GM12878 (cell line): Measurements from ENCODE around the gene APH1B. TPM values are rescaled to one million over a fixed set of nuclear protein-coding genes. Genes with fewer than 3 reads are reported as not detected.

ENCODE experiments used
- ATAC-seq: fragments of 200-7000 bp; cut with Tn5 transposase; 3 replicates; pipeline ENCODE4 v1.9.1; 2020; ENCODE audit warnings: mild to moderate bottlenecking, moderate library complexity
- BruUV-seq: library from RNA; stranded (reverse); fragments of 400-500 nt; replicated peaks from 2 replicates; lab custom pipeline; 2021; lab: Mats Ljungman, UMichigan
- CTCF ChIA-PET: fragments of 300-600 bp; sonication (Branson Sonifier 250); formaldehyde crosslinking; extraction: SDS; loops from one replicate; lab custom pipeline; 2021; ENCODE audit warnings: inconsistent platforms; lab: Yijun Ruan, JAX
- POLR2A ChIA-PET: fragments of 350-600 bp; formaldehyde crosslinking; extraction: SDS; loops from one replicate; lab custom pipeline; 2021; ENCODE audit warnings: inconsistent platforms; lab: Charles Lee
- RAD21 ChIA-PET: fragments of 300-600 bp; sonication (Branson Sonifier 250); formaldehyde crosslinking; loops from one replicate; lab custom pipeline; 2023; ENCODE audit warnings: antibody characterized with exemption; ENCODE audit not compliant: unreplicated experiment; lab: Charles Lee
- SMC1A ChIA-PET: fragments of 300-600 bp; sonication (Branson Sonifier 250); formaldehyde crosslinking; loops from one replicate; lab custom pipeline; 2023; ENCODE audit not compliant: unreplicated experiment, uncharacterized antibody; lab: Charles Lee
- DNase-seq: peaks from one replicate; pipeline ENCODE4 v3.0.0-alpha.2; 2011; ENCODE audit warnings: low read depth, low spot score
- FAIRE-seq: peaks from 3 replicates; lab custom pipeline; 2011; peaks lifted over from hg19 to GRCh38; lab: Jason Lieb, UNC
- H2AFZ ChIP-seq: 2 replicates; pipeline ENCODE4 v1.6.0; 2011; ENCODE audit warnings: low read depth, low read length, control low read depth; ENCODE audit not compliant: control insufficient read depth
- H3K27ac ChIP-seq: 2 replicates; pipeline ENCODE4 v1.5.1; 2011; ENCODE audit warnings: control low read depth; ENCODE audit not compliant: control insufficient read depth, insufficient read depth
- H3K27me3 ChIP-seq, 2 experiments: replicated peaks in 1 of 2; 2 replicates each; pipeline versions ENCODE4 v1.6.0 to v1.6.1; 2011; ENCODE audit warnings: low read length in 1 of 2; ENCODE audit not compliant: control insufficient read depth in 2 of 2, insufficient read depth in 2 of 2
- H3K36me3 ChIP-seq, 2 experiments: 2 replicates each; pipeline ENCODE4 v1.5.1; 2011; ENCODE audit warnings: low read length in 1 of 2; ENCODE audit not compliant: control insufficient read depth in 2 of 2, insufficient read depth in 2 of 2
- H3K4me1 ChIP-seq: 2 replicates; pipeline ENCODE4 v1.6.1; 2011; ENCODE audit warnings: mild to moderate bottlenecking, low read length, moderate library complexity, mixed read lengths; ENCODE audit not compliant: control insufficient read depth, insufficient read depth
- H3K4me2 ChIP-seq: 2 replicates; pipeline ENCODE4 v1.6.0; 2011; ENCODE audit warnings: control low read depth; ENCODE audit not compliant: control insufficient read depth, insufficient read depth
- H3K4me3 ChIP-seq: fragments of 200-600 bp; sonication (generic); 2 replicates; pipeline ENCODE4 v1.5.1; 2016
- H3K79me2 ChIP-seq: 2 replicates; pipeline ENCODE4 v1.6.0; 2011; ENCODE audit warnings: low read length; ENCODE audit not compliant: control insufficient read depth, insufficient read depth
- H3K9ac ChIP-seq: 2 replicates; pipeline ENCODE4 v1.8.0; 2011; ENCODE audit warnings: low read length, control low read depth, mixed read lengths; ENCODE audit not compliant: control insufficient read depth, insufficient read depth
- H3K9me3 ChIP-seq: replicated peaks from 3 replicates; pipeline ENCODE4 v1.5.1; 2011; ENCODE audit warnings: mild to moderate bottlenecking, low read length; ENCODE audit not compliant: control insufficient read depth, insufficient read depth
- H4K20me1 ChIP-seq: 2 replicates; pipeline ENCODE4 v1.6.0; 2011; ENCODE audit not compliant: control insufficient read depth, insufficient read depth
- BACH1 ChIP-seq: fragments of 450-650 bp; IDR thresholded peaks from 2 replicates; pipeline ENCODE4 v1.6.1; 2017; ENCODE audit warnings: mild to moderate bottlenecking, borderline replicate concordance
- CHD2 ChIP-seq: IDR thresholded peaks from 2 replicates; pipeline ENCODE4 v1.6.1; 2011; ENCODE audit warnings: low read depth, low read length, improper control_type of control experiment, borderline replicate concordance
- CHD4 ChIP-seq: fragments of 200-600 bp; sonication (generic); IDR thresholded peaks from 2 replicates; pipeline ENCODE4 v1.6.1; 2016; ENCODE audit warnings: mild to moderate bottlenecking
- CREM ChIP-seq: IDR thresholded peaks from 2 replicates; pipeline ENCODE4 v1.6.1; 2014; ENCODE audit warnings: antibody characterized with exemption, low read depth
- EP300 ChIP-seq, 2 experiments: fragments of 150-350 bp in 1 of 2; IDR thresholded peaks; 2 replicates each; pipeline ENCODE4 v1.6.1; 2011 to 2012; ENCODE audit warnings: low read depth in 2 of 2, low read length in 2 of 2, borderline replicate concordance in 1 of 2, improper control_type of control experiment in 1 of 2, inconsistent platforms in 1 of 2; ENCODE audit not compliant: control insufficient read depth in 1 of 2
- EZH2 ChIP-seq: IDR thresholded peaks from 2 replicates; pipeline ENCODE4 v1.6.1; 2012; ENCODE audit warnings: low read depth, mild to moderate bottlenecking, control low read depth, inconsistent platforms, low read length, borderline replicate concordance; ENCODE audit not compliant: control insufficient read depth
- GABPA ChIP-seq: IDR thresholded peaks from 2 replicates; pipeline ENCODE4 v1.6.1; 2014; ENCODE audit warnings: antibody characterized with exemption, low read depth, mild to moderate bottlenecking, inconsistent platforms
- HDAC2 ChIP-seq: fragments of 200-600 bp; sonication (generic); IDR thresholded peaks from 2 replicates; pipeline ENCODE4 v1.6.1; 2017
- KLF5 ChIP-seq: fragments of 450-650 bp; IDR thresholded peaks from 2 replicates; pipeline ENCODE4 v1.6.1; 2014; ENCODE audit warnings: mild to moderate bottlenecking; ENCODE audit not compliant: partially characterized antibody
- MEF2A ChIP-seq: IDR thresholded peaks from 2 replicates; pipeline ENCODE4 v1.6.1; 2011; ENCODE audit warnings: low read depth, mild to moderate bottlenecking, low read length, moderate library complexity; ENCODE audit not compliant: insufficient read depth
- PAX5 ChIP-seq: IDR thresholded peaks from 2 replicates; pipeline ENCODE4 v1.6.1; 2011; ENCODE audit warnings: low read depth, low read length, borderline replicate concordance
- POLR2AphosphoS2 ChIP-seq: IDR thresholded peaks from 2 replicates; pipeline ENCODE4 v1.6.1; 2011; ENCODE audit warnings: low read depth, mild to moderate bottlenecking, low read length, improper control_type of control experiment, moderate library complexity
- RBBP5 ChIP-seq: fragments of 200-600 bp; sonication (generic); conservative IDR thresholded peaks from 2 replicates; pipeline ENCODE4 v1.6.1; 2016
- SMC3 ChIP-seq: IDR thresholded peaks from 2 replicates; pipeline ENCODE4 v1.6.1; 2011; ENCODE audit warnings: low read length, improper control_type of control experiment, borderline replicate concordance
- SUPT20H ChIP-seq: IDR thresholded peaks from 2 replicates; pipeline ENCODE4 v1.6.1; 2011; ENCODE audit warnings: low read depth, mild to moderate bottlenecking, low read length, moderate library complexity, borderline replicate concordance; ENCODE audit not compliant: control insufficient read depth
- TBL1XR1 ChIP-seq: IDR thresholded peaks from 2 replicates; pipeline ENCODE4 v1.6.1; 2012; ENCODE audit warnings: low read depth, low read length, improper control_type of control experiment
- WGBS: methylation state at CpG from one replicate; pipeline ENCODE4 v1.1.6; 2016; ENCODE audit warnings: low lambda C conversion rate; ENCODE audit not compliant: insufficient replicate concordance, insufficient coverage; ENCODE audit errors: missing lambda C conversion rate; 5-methylcytosine and 5-hydroxymethylcytosine counted together
- in situ Hi-C: fragments of 300-500 bp; cut with MboI; formaldehyde crosslinking; loops from 9 replicates; pipeline ENCODE4 v1.14.3; 2018; ENCODE audit warnings: mixed read lengths
- intact Hi-C: fragments of 100-400 bp; cut with micrococcal nuclease; formaldehyde crosslinking; loops from one replicate; pipeline ENCODE4 v1.14.2; 2022; ENCODE audit not compliant: unreplicated experiment
- polyA plus RNA-seq, 11 experiments: library from polyadenylated mRNA; depleted of rRNA in 4 of 11; unstranded in 6 of 11; stranded (reverse) in 5 of 11; fragments of >200 nt; fragmentation: Nextera tagmentation in 4 of 11; fragmentation: Illumina TruSeq in 1 of 11; extraction: Ambion mirVana in 4 of 11; extraction: Trizol in 1 of 11; gene quantifications; 1 replicate in 1 of 11; 2 replicates in 10 of 11; pipeline versions ENCODE4 v1.2.1 to v1.2.3, GENCODE V29; 2011 to 2016; ENCODE audit warnings: inconsistent platforms in 2 of 11, missing spikeins in 2 of 11, low read depth in 1 of 11
- total RNA-seq, 4 experiments: library from RNA; depleted of rRNA in 3 of 4; stranded (reverse); fragments of >200 nt in 3 of 4; fragmentation: Illumina TruSeq in 1 of 4; extraction: Trizol in 1 of 4; gene quantifications; 2 replicates each; pipeline versions ENCODE4 v1.2.1 to v1.2.3, GENCODE V29; 2013 to 2021
- TF ChIP-seq, protein P1 (sequence below): IDR thresholded peaks from 2 replicates; pipeline ENCODE4 v1.6.1; 2011; ENCODE audit warnings: low read depth, mild to moderate bottlenecking, low read length, moderate library complexity, borderline replicate concordance; ENCODE audit errors: extremely low read depth
- TF ChIP-seq, protein P2 (sequence below): fragments of 450-650 bp; formaldehyde crosslinking; IDR thresholded peaks from 2 replicates; pipeline ENCODE4 v1.5.0; 2022; ENCODE audit warnings: mild to moderate bottlenecking, missing genetic modification characterization

Gene APH1B
- total and polyA plus RNA-seq, 10 of the 15 experiments (the other 5 are each of a cell fraction or from before 2014, with no cell fraction given), result 5.0 to 20.8 (median 11.1) TPM

DNA sequence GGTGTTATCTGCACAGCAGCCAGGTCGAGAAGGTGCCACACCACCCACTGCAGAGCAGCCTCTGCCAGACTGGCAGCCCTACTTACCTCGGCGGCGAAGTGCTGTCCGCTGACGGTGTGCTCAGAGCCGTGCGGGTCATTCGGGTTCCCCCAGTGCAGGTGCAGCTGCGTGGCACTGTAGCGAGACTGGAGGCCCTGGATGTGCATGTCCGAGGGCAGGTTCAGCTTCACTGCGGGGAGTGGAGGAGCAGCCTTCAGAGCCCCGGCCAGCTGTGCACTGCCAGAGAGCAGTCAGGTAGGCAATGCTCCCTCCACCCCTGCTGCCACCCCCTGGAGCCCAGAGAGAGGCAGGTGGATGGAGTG lies 68.0 kb downstream of the APH1B start:
- SMC1A ChIA-PET, result no interaction called here
- FAIRE-seq, result no peak
- DNase-seq, result no peak

More for the DNA sequence above, 68.0 kb downstream of the APH1B start:
- TF ChIP-seq POLR2AphosphoS2 (no peak), SUPT20H (no peak), EP300 (IDR thresholded peaks at IDR 0.05; ENCODE audit: borderline replicate concordance in 1 of 2, control insufficient read depth in 1 of 2, low read depth in 2 of 2, low read length in 2 of 2) (no peak), EZH2 (no peak), RBBP5 (no peak), CHD4 (no peak), PAX5 (no peak), SMC3 (no peak), GABPA (no peak), TBL1XR1 (no peak), MEF2A (no peak), KLF5 (no peak), CHD2 (no peak), CREM (no peak), HDAC2 (no peak), BACH1 (no peak)
- TF ChIP-seq, protein P1, sequence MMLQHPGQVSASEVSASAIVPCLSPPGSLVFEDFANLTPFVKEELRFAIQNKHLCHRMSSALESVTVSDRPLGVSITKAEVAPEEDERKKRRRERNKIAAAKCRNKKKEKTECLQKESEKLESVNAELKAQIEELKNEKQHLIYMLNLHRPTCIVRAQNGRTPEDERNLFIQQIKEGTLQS, result no peak
- TF ChIP-seq, protein P2, sequence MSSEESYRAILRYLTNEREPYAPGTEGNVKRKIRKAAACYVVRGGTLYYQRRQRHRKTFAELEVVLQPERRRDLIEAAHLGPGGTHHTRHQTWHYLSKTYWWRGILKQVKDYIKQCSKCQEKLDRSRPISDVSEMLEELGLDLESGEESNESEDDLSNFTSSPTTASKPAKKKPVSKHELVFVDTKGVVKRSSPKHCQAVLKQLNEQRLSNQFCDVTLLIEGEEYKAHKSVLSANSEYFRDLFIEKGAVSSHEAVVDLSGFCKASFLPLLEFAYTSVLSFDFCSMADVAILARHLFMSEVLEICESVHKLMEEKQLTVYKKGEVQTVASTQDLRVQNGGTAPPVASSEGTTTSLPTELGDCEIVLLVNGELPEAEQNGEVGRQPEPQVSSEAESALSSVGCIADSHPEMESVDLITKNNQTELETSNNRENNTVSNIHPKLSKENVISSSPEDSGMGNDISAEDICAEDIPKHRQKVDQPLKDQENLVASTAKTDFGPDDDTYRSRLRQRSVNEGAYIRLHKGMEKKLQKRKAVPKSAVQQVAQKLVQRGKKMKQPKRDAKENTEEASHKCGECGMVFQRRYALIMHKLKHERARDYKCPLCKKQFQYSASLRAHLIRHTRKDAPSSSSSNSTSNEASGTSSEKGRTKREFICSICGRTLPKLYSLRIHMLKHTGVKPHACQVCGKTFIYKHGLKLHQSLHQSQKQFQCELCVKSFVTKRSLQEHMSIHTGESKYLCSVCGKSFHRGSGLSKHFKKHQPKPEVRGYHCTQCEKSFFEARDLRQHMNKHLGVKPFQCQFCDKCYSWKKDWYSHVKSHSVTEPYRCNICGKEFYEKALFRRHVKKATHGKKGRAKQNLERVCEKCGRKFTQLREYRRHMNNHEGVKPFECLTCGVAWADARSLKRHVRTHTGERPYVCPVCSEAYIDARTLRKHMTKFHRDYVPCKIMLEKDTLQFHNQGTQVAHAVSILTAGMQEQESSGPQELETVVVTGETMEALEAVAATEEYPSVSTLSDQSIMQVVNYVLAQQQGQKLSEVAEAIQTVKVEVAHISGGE (CRISPR knock-in tag), result no peak
- ChIA-PET RAD21 (no interaction called here), CTCF (interaction anchor here (0.8 kb wide), 1 partner anchor 55 kb away, joined by 3 read pairs; no protein-coding TSS in a partner anchor), POLR2A (no interaction called here)
- ATAC-seq, result no peak
- BruUV-seq, result no TSS peak
- Histone ChIP-seq H3K4me2 (no peak overlapping the region), H3K27ac (no peak overlapping the region), H3K9me3 (no peaks in the 10 kb centered on the region), H3K27me3 (no peaks in the 10 kb centered on the region; a peak in 1 of 4 replicates), H3K79me2 (no peaks in the 10 kb centered on the region), H3K9ac (no peak overlapping the region), H3K36me3 (no peaks in the 10 kb centered on the region), H3K4me3 (no peak overlapping the region), H4K20me1 (no peaks in the 10 kb centered on the region), H3K4me1 (no peaks in the 10 kb centered on the region), H2AFZ (no peak overlapping the region)
- in situ Hi-C loops (no loop called here), intact Hi-C loops (no loop called here)
- 59% methylated on average over 13 of the region's 14 CpGs for WGBS
